Measurements from ENCODE around the gene IL13RA2.

IL13RA2 gene

GRCh38 chrX:115029440-115029839 is 12.0 kb upstream of the IL13RA2 start:
- H3K4me3 Mint-ChIP-seq = no peak overlapping the region
- no peak overlapping the region for H3K27ac Mint-ChIP-seq
- DNase-seq (ENCODE audit: low spot score) = no peak
- H3K4me1 Mint-ChIP-seq (ENCODE audit: low read depth) = no peaks in the 10 kb centered on the region
- H3K36me3 Mint-ChIP-seq (ENCODE audit: low read depth) = no peaks in the 10 kb centered on the region
- no peaks in the 10 kb centered on the region for H3K9me3 Mint-ChIP-seq
- no peaks in the 10 kb centered on the region for H3K27me3 Mint-ChIP-seq (ENCODE audit: low read depth)

DNA sequence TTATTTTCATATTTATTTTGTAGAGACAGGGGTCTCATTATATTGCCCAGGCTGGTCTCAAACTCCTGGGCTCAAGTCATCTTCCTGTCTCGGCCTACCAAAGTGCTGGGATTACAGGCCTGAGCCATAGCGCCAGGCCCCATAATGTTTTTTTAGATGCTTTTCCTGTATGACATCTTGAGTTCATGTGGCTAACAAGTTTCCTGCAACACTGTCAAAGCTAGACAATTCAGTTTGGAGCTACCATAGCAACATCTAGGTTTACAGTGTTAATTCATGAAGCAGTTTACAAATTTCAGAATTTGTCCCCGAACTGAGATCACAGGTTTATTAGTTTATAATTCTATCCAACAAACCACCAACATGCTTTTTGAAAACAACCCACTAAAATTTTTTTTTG is 6.4 kb upstream of the IL13RA2 start:
- Mint-ChIP-seq H3K36me3 (ENCODE audit: low read depth) (no peaks in the 10 kb centered on the region), H3K27me3 (ENCODE audit: low read depth) (no peaks in the 10 kb centered on the region), H3K27ac (no peak overlapping the region), H3K4me3 (no peak overlapping the region), H3K4me1 (ENCODE audit: low read depth) (no peaks in the 10 kb centered on the region), H3K9me3 (no peaks in the 10 kb centered on the region)
- DNase-seq (ENCODE audit: low spot score) = no peak

DNA sequence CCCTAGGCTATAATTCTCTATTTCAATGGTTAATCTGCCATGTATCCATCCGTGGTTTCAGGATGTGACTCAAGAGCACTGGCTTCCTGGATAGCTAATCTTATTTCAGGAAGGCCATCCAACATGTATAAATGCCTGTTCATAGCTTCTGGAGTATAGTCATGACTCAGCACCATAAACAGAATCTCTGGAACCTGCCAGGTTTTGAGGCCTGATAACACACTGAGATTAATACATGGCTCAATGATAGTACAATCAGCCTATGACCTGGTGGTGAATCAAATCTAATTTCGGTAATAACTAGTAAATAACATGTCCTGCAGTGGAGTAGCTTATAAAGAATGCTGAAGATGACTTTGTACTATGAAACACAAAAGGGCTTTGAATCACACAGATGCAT is 5.7 kb upstream of the IL13RA2 start:
- Mint-ChIP-seq H3K4me3 (no peak overlapping the region), H3K9me3 (no peaks in the 10 kb centered on the region), H3K27ac (no peak overlapping the region), H3K36me3 (ENCODE audit: low read depth) (no peaks in the 10 kb centered on the region), H3K4me1 (ENCODE audit: low read depth) (no peaks in the 10 kb centered on the region), H3K27me3 (ENCODE audit: low read depth) (no peaks in the 10 kb centered on the region)
- DNase-seq (ENCODE audit: low spot score) = no peak

GRCh38 chrX:115021121-115021520 is 3.7 kb upstream of the IL13RA2 start:
- no peaks in the 10 kb centered on the region for H3K4me1 Mint-ChIP-seq (ENCODE audit: low read depth)
- no peak overlapping the region for H3K4me3 Mint-ChIP-seq
- H3K36me3 Mint-ChIP-seq (ENCODE audit: low read depth) = no peaks in the 10 kb centered on the region
- H3K27me3 Mint-ChIP-seq (ENCODE audit: low read depth) = no peaks in the 10 kb centered on the region
- DNase-seq (ENCODE audit: low spot score) = no peak
- no peaks in the 10 kb centered on the region for H3K9me3 Mint-ChIP-seq
- no peak overlapping the region for H3K27ac Mint-ChIP-seq

- Mint-ChIP-seq H3K4me3 (no peak overlapping the region), H3K27me3 (ENCODE audit: low read depth) (no peaks in the 10 kb centered on the region), H3K36me3 (ENCODE audit: low read depth) (no peaks in the 10 kb centered on the region), H3K9me3 (no peaks in the 10 kb centered on the region), H3K4me1 (ENCODE audit: low read depth) (no peaks in the 10 kb centered on the region), H3K27ac (no peak overlapping the region)
- DNase-seq (ENCODE audit: low spot score) = no peak
Observed at GRCh38 chrX:115018944-115019343, 1.5 kb upstream of the IL13RA2 start.

GRCh38 chrX:115018040-115018647 is 728 bp upstream of the IL13RA2 start:
- no peaks in the 10 kb centered on the region for H3K4me1 Mint-ChIP-seq (ENCODE audit: low read depth)
- DNase-seq (ENCODE audit: low spot score) = no peak
- H3K4me3 Mint-ChIP-seq = no peak overlapping the region
- H3K9me3 Mint-ChIP-seq = no peaks in the 10 kb centered on the region
- no peak overlapping the region for H3K27ac Mint-ChIP-seq
- no peaks in the 10 kb centered on the region for H3K36me3 Mint-ChIP-seq (ENCODE audit: low read depth)
- H3K27me3 Mint-ChIP-seq (ENCODE audit: low read depth) = no peaks in the 10 kb centered on the region

- no peaks in the 10 kb centered on the region for H3K27me3 Mint-ChIP-seq (ENCODE audit: low read depth)
- DNase-seq (ENCODE audit: low spot score) = no peak
- no peaks in the 10 kb centered on the region for H3K36me3 Mint-ChIP-seq (ENCODE audit: low read depth)
- H3K9me3 Mint-ChIP-seq = no peaks in the 10 kb centered on the region
- H3K4me3 Mint-ChIP-seq = no peak overlapping the region
- no peak overlapping the region for H3K27ac Mint-ChIP-seq
- H3K4me1 Mint-ChIP-seq (ENCODE audit: low read depth) = no peaks in the 10 kb centered on the region
Observed at GRCh38 chrX:115013705-115014104, 3.7 kb downstream of the IL13RA2 start.

DNA sequence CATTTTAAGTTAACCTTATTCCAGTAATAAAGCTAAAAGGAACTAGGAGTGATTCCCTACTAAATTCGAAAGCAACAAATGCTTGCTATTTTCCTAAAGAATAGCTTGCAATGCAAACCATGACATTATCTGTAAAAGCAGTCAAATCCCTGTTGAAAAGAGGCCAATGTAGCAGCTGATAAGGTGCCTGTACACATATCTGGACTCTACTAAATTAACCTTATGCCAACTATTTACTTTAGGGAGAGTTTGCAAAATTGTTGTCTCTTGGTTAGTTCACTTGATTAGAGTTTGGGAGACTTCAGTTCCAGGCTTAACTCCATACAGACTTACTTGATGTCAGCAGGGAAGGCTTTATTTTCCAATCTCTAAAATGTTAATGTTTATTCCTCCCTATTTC is 6.0 kb downstream of the IL13RA2 start:
- no peaks in the 10 kb centered on the region for H3K4me1 Mint-ChIP-seq (ENCODE audit: low read depth)
- H3K9me3 Mint-ChIP-seq = no peaks in the 10 kb centered on the region
- no peaks in the 10 kb centered on the region for H3K27me3 Mint-ChIP-seq (ENCODE audit: low read depth)
- H3K27ac Mint-ChIP-seq = no peak overlapping the region
- no peak overlapping the region for H3K4me3 Mint-ChIP-seq
- H3K36me3 Mint-ChIP-seq (ENCODE audit: low read depth) = no peaks in the 10 kb centered on the region
- DNase-seq (ENCODE audit: low spot score) = no peak

GRCh38 chrX:114999906-115000305 is 17.5 kb downstream of the IL13RA2 start:
- DNase-seq (ENCODE audit: low spot score) = no peak
- Mint-ChIP-seq H3K27me3 (ENCODE audit: low read depth) (no peaks in the 10 kb centered on the region), H3K27ac (no peak overlapping the region), H3K9me3 (no peaks in the 10 kb centered on the region), H3K4me3 (no peak overlapping the region), H3K36me3 (ENCODE audit: low read depth) (no peaks in the 10 kb centered on the region), H3K4me1 (ENCODE audit: low read depth) (no peaks in the 10 kb centered on the region)

GRCh38 chrX:114997779-114998178 is 19.6 kb downstream of the IL13RA2 start:
- Mint-ChIP-seq H3K27me3 (ENCODE audit: low read depth) (no peaks in the 10 kb centered on the region), H3K36me3 (ENCODE audit: low read depth) (no peaks in the 10 kb centered on the region), H3K4me3 (no peak overlapping the region), H3K4me1 (ENCODE audit: low read depth) (no peaks in the 10 kb centered on the region), H3K9me3 (no peaks in the 10 kb centered on the region), H3K27ac (no peak overlapping the region)
- DNase-seq (ENCODE audit: low spot score) = no peak

- no peaks in the 10 kb centered on the region for H3K27me3 Mint-ChIP-seq (ENCODE audit: low read depth)
- no peak overlapping the region for H3K27ac Mint-ChIP-seq
- no peak overlapping the region for H3K4me3 Mint-ChIP-seq
- no peaks in the 10 kb centered on the region for H3K9me3 Mint-ChIP-seq
- no peaks in the 10 kb centered on the region for H3K36me3 Mint-ChIP-seq (ENCODE audit: low read depth)
- no peaks in the 10 kb centered on the region for H3K4me1 Mint-ChIP-seq (ENCODE audit: low read depth)
- DNase-seq (ENCODE audit: low spot score) = no peak
Observed at GRCh38 chrX:114985967-114986592, 31.3 kb downstream of the IL13RA2 start.

DNA sequence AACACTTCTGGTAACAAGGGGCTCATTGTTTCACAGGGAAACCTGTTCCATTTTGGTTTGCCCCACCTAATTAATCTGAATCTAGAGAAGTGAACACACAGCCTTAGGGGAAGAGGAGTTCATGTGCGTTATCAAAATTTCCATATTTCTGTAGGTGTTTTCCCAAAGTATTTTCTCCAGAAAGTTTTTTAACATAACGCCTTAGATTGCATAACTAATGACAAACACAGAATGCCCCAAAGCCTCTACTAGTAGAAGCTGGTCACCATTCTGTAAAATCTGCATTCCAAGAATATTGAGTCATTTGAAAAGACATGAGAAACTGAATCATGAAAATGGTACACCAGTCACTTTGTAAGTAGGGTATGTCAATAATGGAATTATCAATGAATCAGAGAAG is 41.1 kb downstream of the IL13RA2 start:
- no peaks in the 10 kb centered on the region for H3K9me3 Mint-ChIP-seq
- no peak for DNase-seq (ENCODE audit: low spot score)
- no peak overlapping the region for H3K27ac Mint-ChIP-seq

DNA sequence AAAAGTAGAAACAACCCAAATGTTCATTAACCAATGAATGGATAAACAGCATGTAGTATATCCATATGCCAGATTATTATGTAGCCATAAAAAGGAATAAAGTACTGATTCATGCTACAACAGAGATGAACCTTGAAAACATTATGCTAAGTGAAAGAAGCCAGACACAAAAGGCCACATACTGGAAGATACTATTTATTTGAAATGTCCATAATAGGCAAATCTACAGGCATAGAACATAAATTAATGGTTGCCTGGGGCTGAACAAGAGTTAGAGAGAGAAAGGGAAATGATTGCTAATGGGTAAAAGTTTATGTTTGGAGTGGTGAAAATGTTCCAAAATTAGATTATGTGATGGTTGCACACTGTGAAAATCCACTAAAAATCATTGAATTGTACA is 44.4 kb downstream of the IL13RA2 start:
- no peaks in the 10 kb centered on the region for H3K4me1 Mint-ChIP-seq (ENCODE audit: low read depth)
- H3K27me3 Mint-ChIP-seq (ENCODE audit: low read depth) = no peaks in the 10 kb centered on the region
- no peak overlapping the region for H3K27ac Mint-ChIP-seq
- DNase-seq (ENCODE audit: low spot score) = no peak
- H3K4me3 Mint-ChIP-seq = no peak overlapping the region
- no peaks in the 10 kb centered on the region for H3K9me3 Mint-ChIP-seq
- H3K36me3 Mint-ChIP-seq (ENCODE audit: low read depth) = no peaks in the 10 kb centered on the region

More for the DNA sequence above, 41.1 kb downstream of the IL13RA2 start:
- Mint-ChIP-seq H3K27me3 (ENCODE audit: low read depth) (no peaks in the 10 kb centered on the region), H3K4me3 (no peak overlapping the region), H3K4me1 (ENCODE audit: low read depth) (no peaks in the 10 kb centered on the region), H3K36me3 (ENCODE audit: low read depth) (no peaks in the 10 kb centered on the region)

- H3K9me3 Mint-ChIP-seq = no peaks in the 10 kb centered on the region
- H3K36me3 Mint-ChIP-seq (ENCODE audit: low read depth) = no peaks in the 10 kb centered on the region
- no peak overlapping the region for H3K4me3 Mint-ChIP-seq
- DNase-seq (ENCODE audit: low spot score) = no peak
- no peak overlapping the region for H3K27ac Mint-ChIP-seq
- H3K27me3 Mint-ChIP-seq (ENCODE audit: low read depth) = no peaks in the 10 kb centered on the region
- H3K4me1 Mint-ChIP-seq (ENCODE audit: low read depth) = no peaks in the 10 kb centered on the region
Observed at GRCh38 chrX:114970806-114971205, 46.6 kb downstream of the IL13RA2 start.

- no peak overlapping the region for H3K27ac Mint-ChIP-seq
Observed at GRCh38 chrX:114964374-114964773, 53.0 kb downstream of the IL13RA2 start.

More at GRCh38 chrX:114964374-114964773, 53.0 kb downstream of the IL13RA2 start:
- no peaks in the 10 kb centered on the region for H3K36me3 Mint-ChIP-seq (ENCODE audit: low read depth)
- H3K4me3 Mint-ChIP-seq = no peak overlapping the region
- no peaks in the 10 kb centered on the region for H3K27me3 Mint-ChIP-seq (ENCODE audit: low read depth)
- H3K4me1 Mint-ChIP-seq (ENCODE audit: low read depth) = no peaks in the 10 kb centered on the region
- no peaks in the 10 kb centered on the region for H3K9me3 Mint-ChIP-seq
- DNase-seq (ENCODE audit: low spot score) = no peak

Data from T-helper 2 cell treated with Interferon-gamma antibody and Interleukin-4, amounts not matched to agents 5 μg/mL and 100 μg/mL, for 36 hours (primary cell).